HG03378 (cell line): Measurements from ENCODE around the gene ROBO1.
"Not testable (repeated sequence)": the region's sequence is repeated elsewhere in the genome, so short reads cannot be mapped to it uniquely, and the experiment has no call there.

Source experiments
- ATAC-seq: cut with Tn5 transposase; IDR thresholded peaks from one replicate; pipeline ENCODE4 v1.9.1; 2021; ENCODE audit warnings: mild to moderate bottlenecking, moderate library complexity; ENCODE audit not compliant: unreplicated experiment

The ROBO1 gene

DNA sequence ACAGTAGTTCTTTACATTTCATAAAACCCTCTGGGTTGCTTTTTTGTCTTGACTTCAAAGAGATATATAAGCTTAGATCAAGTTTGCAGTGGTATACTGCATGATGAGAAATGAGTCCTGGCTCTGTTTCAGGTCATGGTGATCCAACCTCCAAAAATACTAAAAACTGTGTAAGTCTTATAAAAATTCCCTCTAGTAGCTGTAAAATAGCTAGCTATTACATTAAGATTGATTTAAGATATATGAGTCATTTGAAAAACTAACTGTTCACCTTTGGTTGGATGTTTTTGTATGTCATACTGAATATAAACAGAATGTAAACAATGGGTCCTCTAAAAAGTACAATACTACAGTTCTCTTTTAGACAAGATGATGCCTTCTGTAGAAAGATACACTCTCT is 879.2 kb downstream of the ROBO1 start:
- no peak for ATAC-seq

DNA sequence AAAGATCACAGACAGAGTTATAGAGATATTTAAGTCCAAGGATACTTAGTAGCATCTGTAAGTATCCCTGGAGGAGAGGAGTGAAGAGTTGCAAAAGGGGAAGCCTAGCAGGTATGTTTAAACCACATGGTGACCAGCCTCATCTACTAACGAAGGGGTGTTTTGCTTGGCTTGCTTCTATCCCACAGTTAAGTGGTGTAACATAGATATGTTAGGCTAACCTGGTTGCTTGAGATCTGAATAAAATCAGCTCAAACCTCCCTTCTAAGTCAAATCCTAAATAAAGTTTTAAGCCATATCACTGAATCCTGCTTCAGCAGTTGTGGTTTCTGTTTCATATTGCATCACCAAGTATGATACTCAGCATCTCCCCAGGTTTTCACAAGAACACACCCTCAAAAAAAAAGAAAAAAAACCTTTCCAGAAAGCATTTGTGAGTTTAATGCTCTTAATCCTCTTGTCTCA is 880.2 kb downstream of the ROBO1 start:
- no peak for ATAC-seq

DNA sequence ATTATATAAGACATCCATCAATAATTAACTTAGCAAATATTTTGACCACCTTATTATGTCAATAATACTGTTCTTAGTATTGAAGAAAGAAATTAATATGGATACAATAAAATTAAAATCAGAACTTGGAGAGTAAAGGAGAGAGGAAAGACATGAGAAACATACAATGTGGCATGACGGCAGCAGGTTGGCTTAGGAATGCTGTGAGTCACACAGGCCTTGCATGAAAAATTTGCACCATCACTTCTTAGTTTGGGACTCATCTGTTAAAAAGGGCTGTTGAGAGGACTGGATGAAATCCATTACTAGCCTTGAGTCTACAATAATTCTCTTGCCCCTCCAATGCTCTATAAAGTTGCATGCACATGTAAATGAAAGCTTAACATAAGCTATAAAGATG is 880.8 kb downstream of the ROBO1 start:
- no peak for ATAC-seq

DNA sequence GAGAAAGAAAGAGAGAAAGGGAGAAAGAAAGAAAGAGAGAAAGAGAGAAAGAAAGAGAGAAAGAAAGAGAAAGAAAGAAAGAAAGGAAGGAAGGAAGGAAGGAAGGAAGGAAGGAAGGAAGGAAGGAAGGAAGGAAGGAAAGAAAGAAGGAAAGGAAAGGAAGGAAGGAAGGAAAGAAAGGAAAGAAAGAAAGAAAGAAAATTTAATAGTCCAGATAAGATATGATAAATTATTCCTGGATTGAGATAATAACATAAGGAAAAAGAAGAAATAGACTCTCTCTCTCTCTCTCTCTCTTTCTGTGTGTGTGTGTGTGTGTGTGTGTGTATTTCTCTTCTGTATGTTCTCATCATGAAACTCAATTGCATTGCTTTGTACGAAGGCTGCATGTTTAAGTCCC is 883.2 kb downstream of the ROBO1 start:
- ATAC-seq, result not testable (repeated sequence)

DNA sequence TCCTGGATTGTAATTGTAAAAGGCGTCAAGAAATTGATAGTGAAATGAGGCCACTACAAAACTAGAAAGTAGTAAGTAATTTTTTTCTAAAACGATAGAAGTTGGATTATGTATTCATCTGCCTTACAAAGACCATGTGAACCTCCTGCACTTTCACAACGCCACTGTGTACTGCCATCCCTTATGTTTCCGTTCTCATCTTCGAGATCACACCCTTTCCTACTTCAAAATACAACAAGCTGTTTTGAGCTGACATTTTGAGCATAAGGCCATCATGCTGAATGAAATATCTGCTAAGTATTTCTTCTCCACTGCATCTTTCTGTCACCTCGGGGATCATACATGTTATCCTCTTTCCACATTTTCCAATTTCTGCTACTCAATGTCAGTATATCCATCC is 885.5 kb downstream of the ROBO1 start:
- ATAC-seq, result no peak

DNA sequence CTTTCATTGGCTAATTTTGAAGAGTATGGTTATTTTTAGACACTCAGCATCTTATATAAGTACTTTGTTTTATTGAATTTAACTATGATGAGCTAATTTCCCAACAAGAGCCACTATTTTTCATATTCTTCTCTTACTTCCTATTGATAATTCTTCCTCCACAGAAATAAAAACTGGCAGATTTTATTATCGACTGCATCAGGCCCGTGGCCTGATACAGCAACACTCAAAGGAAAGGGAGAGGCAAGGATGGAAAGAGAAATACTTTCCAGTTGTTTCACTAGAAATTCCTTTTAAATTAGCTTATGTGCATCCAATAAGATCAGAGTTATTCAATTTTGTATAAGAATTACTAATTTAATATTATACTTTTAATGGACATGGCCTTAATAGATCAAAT is 886.3 kb downstream of the ROBO1 start:
- no peak for ATAC-seq

DNA sequence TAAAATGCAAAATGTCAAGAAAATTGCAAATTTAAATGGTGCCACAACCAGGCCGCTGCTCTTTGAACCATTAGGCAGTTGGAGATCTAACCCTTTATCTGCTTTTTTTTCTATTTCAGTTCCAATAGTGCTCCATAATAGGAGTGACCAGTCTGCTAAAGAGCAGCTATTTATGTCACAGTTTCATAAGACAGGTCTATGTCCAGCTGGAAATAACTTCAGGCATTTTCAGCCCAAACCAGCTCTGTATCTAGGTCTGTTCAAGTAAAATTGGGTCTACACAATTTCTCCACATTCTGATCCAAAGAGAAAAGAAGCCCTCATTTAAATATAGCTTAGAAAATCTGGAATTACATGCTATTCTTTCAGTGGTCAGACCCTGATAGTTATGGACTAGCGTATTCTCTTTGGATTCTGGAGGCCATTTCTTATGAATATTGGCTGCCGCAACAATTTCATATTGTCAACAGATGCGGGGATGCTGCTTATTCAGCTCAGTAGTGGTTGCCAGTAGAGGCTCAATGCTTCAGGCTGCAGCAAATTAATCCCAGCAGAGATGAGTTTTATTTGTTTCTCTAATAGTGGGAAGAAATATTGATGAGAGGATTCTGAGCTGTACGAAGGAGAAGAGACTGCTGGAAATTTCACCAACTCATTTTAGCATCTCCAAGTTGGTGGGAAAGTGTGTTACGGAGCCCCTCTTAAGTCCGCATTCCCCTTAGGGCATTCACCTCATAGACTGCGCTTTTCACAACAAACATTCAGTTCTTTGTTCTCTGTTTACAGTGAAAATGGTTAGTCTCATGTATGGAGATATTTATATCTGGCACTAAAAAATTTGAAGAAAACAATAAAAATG is 887.0 kb downstream of the ROBO1 start:
- no peak for ATAC-seq

DNA sequence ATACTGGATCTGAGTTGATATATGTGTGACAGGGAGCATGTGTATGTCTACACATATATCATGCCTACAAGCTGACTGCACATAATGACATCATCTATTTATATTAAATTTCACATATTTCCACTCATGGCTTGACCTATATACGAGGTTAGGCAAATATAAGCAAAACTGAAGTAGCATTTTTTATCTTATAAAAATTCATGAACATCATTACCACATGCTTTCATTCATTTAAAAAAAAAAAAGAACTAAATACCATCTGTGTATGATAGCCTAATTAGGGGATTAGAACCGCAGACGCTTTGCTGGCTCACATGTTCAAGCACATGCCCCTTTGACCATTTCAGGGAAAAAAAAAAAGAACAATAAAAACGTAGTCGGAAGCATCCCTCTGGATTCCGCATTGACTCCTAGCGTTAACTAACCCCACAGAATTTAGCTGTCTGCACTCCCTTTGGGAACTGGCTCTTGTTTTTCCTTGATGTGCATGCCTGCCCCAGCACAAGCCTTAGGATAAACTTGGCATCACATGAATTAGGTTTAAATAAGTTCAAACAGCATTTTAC is 888.4 kb downstream of the ROBO1 start:
- no peak for ATAC-seq

DNA sequence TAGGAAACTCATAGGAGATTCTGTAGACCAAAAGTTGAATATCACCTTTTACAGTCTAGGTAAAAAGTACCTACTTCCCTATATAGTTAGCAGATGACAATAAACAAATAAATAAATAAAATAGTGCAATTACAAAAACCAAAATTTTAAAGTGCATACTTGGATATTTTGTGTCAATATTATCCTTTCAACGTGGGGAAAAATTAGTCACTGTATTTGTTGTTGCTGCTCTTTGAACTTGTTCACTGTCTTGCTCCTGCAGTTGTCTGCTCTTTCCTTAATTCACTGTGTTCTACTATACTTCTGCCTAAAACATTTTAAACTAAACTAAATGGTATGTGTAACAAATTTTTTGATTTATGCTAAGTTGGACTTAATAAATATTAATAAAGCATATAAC is 889.0 kb downstream of the ROBO1 start:
- ATAC-seq, result no peak

DNA sequence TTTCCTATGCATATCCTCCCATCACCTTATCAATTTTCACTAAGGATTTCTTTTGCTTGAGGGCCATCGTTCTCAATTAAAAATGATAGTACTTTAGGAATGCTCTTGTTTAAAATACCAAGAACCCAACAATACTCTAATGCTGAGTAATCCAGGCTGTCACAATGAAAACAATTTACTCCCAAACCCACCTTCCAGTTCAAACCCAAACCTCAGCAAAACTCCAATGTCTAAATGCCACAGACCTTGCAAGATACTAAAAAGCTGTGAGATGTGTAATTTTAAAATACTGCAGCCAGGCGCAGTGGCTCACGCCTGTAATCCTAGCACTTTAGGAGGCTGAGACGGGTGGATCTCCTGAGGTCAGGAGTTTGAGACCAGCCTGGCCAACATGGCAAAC is 889.8 kb downstream of the ROBO1 start:
- ATAC-seq, result no peak

DNA sequence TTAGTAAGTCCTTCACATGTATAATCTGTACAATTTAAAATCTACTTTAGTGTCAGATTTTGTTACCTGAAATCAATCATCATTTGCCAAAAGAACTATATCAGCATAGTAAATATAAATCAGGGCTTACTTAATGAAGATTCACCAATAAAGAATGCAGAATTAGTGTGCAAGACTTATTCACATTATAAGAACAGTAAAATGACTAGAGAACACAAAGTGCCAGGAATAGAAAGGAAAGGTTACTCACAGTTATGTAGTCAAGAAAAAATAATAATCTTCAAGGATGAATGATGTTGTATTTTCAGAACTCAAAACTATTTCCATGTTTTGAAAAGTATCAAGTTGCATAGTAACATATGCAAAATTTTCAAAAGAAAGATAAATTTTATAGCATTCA is 891.9 kb downstream of the ROBO1 start:
- no peak for ATAC-seq

DNA sequence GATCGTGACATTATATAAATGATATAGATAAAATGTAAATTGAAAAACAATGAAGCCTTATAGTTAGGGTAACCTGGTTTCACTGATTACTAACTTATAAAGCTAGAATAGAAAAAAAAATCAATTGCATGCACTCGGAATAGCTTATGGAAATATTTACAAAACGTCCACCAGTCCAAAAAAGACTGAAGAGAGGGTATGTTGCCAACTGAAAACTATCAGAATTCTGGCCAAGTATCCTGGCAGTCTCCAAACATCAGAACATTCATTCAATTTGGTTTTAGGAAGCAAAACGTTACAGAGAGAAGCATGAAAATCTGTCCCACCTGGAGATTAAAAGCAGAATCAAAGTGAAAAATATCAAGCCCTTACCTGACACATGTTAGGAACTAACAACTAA is 892.4 kb downstream of the ROBO1 start:
- ATAC-seq, result no peak

DNA sequence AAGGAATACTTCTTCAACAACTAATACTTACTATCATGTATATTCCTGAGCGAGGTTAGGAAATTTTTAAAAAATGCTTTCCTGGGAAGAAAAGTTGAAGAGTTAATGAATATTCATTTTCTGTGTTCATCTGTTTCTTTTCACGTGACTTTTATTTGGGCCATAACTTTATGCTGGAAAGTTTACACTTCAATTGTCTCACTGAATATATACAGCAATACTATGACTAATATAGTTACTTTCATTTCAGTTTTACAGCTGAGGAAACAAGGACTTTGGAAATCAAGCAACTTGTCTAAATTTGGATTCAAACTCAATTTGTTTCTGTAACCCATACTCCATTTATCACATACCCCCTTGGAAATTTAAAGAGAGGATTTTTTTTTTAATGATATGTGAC is 894.2 kb downstream of the ROBO1 start:
- no peak for ATAC-seq

DNA sequence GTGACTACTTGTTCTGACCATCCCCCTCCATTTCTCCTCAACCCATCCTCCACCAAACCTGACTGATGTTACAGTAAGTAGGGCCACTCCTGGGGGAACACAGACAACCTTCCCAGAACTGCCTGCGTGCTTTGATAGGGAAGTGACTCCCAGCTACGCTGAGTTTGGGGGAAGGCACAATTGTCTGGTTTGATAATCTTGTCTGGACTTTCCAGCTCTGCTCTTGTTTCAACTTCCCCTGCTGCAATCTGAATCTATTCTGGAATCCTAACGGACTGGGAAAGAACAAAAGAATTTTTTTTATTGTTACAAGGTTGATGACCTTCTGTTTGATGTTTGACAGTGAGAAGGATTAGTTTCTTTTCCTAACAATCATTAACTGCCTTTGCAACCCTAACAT is 895.6 kb downstream of the ROBO1 start:
- ATAC-seq, result no peak

DNA sequence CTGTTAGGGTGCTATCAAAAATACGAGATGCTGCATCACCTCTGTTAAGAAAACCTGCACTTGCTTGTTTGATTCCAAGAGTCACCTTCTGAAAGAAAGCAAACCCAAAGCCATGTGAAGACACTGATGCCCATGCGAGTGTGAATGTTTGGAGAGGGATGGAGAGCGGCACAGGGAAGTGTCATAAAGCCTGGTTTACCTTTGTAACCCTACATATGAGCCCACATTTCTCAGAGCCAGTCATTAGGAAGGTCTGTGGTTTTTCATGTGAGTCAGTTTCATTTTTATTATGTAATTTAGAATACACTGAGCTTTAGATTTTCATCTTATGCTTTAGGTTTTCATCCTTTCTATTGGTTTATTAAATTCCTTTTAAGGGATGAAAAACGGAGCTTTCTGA is 896.8 kb downstream of the ROBO1 start:
- ATAC-seq, result no peak

DNA sequence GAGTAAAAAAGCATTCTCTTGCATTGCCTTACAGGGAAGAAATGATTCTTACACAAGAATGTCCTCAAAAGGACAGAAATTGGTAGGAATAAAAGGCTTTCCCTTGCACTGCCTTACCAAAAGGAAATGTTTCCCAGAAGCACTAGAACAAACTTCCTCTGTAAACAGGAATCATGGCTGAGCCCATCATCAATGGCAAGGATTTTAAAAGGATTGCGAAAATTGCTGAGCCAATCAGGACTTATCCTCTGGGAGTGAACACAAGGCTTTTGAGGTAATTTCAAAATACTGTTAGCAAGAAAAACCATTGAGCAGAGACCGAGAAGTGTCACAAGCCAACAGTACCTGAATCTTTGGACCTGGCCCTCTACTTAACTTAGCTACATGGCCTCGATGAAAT is 897.3 kb downstream of the ROBO1 start:
- no peak for ATAC-seq

DNA sequence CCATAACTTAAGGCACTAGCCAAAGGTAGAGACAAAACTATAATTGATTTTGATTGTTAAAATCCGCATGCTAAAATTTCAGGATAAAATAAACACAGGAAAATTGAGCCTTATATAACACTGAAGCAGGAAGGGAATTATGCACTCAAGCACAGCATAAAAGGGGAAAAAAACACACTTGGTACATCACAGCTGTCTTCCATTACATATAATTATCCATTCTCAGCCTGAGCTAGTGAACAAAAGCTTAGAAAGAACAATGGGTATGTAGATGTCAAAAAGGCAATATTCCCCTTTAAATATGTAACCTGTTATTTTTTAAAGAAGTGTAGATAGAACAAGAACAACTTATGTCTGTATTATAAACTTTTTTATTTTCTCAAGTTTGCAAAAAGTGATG is 899.2 kb downstream of the ROBO1 start:
- no peak for ATAC-seq

DNA sequence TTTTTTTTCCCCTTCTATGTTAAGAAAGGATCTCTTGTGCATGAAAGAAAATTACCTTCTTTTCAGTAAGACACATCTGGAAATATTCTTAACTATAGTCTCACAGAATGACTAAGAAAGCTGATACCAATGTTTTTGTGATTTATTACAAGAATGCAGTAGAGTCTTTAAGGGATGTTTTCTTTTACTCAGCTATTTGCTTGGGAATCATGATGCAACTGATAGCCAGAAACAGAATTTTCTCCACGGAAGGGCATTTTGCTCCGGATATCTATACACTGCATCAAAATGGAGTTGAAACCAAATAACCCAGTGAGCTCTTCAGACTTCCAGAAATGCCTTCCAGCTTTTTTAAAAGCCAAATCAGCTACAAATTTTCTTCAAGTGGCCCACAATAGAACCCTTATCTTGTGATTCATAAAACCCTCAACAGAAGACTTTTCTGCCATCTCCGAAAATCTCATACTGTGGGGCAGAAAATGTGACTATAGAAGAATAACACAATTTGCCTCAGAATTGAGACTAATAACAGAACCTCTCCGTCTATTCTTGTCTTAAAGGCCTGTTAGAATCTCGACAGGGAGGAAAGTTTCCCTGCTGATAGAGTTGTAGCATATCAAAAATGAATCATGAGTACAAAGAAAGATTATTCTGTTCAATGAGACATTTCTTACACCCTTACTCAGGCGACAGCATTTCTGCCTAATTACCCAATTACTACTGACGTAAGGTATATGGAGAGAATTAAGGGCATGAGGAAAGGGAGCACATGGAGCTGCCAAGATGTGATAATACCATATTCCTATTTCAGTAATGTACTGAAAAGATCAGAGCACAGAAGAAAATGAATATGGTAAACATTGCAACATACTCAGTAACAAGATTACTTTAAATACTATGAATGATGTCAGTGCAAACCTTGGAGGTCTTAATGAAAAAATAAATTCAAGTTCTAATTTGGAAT is 900.1 kb downstream of the ROBO1 start:
- no peak for ATAC-seq

DNA sequence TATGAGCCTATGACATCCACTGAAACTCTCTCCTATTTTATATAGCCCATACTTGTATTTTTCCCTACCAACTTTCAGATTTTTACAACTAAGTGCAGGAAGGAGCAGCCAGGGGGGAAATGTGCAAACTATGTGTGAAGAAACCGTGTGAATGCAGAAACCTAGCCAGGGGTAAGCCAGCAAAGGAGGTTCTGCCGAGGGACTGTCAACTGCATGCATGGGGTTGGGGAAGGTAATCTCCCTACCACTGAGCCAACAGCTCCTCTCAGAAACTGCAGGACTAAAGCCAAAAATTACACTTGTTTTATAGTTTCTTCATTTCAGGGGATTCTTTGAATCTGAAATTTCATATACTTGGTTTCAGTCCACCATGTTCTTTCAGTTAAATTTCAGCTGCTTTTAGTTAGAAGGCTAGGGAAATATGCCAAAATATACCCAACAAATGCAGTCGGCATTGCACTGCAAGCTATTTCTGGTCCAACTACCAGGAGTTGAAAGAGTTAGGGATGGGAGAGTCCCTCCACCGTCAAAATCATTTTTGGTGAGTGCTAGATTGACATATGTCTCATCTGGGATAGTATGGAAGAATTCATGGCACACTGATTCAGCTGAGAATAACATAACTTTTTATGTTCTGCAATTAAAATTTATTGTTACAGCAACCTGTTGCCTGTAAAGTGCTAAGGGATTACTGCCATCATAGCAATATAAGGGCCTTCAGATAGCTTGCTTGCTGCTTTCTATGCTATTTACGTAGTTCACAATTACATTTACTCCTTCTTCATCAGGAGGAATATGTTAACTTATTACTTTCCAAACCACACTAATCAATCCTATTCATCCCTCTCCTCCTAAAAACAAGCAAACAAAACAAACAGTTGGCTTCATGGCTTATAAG is 904.2 kb downstream of the ROBO1 start:
- no peak for ATAC-seq

DNA sequence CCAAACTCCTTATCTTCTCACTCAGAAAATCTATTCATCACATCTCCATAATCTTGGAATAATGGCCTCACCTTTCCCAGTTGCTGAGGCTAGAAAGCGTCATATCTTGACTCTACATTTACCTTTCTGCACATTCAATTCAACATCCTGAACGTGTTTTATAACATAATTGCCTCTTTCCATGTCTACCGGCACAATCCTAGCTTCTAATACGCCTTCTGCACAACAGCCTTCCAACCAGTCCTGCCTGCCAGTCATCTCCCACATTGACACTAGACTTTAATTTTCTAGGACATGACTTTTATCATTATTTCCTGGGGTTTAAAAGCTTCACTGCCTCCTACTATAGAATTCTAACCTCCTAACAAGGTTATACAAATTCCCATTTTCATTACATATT is 906.6 kb downstream of the ROBO1 start:
- no peak for ATAC-seq

DNA sequence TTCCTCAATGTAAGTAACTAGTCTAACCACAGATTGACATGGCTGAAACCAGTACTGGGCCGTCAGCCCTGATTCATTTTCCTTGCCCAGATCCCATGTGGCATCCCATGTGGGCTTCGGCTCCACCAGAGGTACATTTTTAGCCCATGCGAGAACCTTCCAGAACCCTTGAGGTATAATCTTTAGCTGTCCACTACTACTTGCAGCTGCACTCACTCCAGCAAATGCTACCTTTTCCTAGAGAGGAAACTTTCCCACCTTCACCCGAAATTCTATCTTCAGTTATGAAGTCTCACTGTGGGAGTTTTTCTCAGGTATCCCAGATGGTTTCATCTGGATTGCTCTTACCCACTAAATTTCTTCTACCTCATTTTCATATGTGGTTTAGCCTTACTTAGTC is 907.2 kb downstream of the ROBO1 start:
- ATAC-seq, result no peak
